Measurements from ENCODE around the gene GTF2F1. TPM values are rescaled to one million over a fixed set of nuclear protein-coding genes. Genes with fewer than 3 reads are reported as not detected.
A peak's percentile ranks its signal among the peaks of the same experiment; 100 is the strongest.

The GTF2F1 gene
- total and polyA plus RNA-seq, 8 donors: 9.8 to 62.8 (median 31.1) TPM

DNA sequence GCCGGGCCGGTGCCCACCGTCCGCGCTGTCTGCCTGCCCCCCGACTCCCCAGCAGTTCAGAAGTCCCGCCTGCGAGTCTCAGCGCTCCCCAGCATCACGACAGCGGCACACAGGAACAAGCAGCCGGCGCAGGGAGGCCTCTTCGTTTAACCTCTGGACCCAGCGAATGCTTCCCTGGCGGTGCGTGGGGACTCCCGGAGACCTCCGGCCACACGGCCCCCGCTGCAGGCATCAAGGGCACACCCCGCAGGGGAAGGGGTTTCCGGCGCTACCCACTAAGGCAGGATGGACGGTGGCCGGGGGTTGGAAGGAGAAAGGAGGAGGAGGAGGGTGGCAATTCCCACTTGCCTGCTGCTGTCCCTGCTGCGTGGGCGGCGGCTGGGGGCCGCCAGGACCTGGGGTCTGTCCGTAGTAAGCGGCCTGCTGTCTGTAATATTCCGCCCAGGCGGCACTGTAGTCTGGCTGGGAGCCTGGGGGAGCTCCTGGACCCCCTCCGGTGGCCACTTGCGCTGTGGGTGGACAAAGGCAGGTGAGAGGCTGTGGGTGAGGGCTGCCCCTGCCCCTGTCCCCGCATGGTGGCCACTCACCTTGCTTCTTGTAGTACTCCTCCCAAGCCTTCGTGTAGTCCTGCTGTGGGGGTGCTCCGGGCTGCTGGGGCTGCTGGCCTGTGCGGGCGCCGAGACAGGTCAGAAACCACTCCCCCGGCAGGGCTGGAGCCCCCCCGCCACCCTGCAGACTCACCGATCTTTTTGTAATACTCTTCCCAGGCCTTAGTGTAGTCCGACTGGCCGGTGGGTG lies 22.0 kb upstream of the GTF2F1 start:
- Histone ChIP-seq H3K4me3 (no peak overlapping the region), H3K36me3 (peaks cover 61 to 69% (median 63%) of the 10 kb centered on the region in 4 donors), H3K9me3 (no peaks in the 10 kb centered on the region), H3K27ac (no peak overlapping the region), H3K4me1 (peaks cover 0 to 34% (median 24%) of the 10 kb centered on the region in 4 donors), H3K27me3 (no peaks in the 10 kb centered on the region)
- no peak for DNase-seq
- 91 to 93% (median 93%) methylated on average over 40 to 47 of the region's 47 CpGs for WGBS, 5 donors
- intact Hi-C loops (cut with DNase I; ENCODE audit: low total_unique reads): no loop called here
- TF ChIP-seq POLR2A (IDR thresholded peaks at IDR 0.05) (no peak), POLR2AphosphoS5 (IDR thresholded peaks at IDR 0.05) (no peak), EP300 (IDR thresholded peaks at IDR 0.05) (no peak)
- TF ChIP-seq, protein P1, sequence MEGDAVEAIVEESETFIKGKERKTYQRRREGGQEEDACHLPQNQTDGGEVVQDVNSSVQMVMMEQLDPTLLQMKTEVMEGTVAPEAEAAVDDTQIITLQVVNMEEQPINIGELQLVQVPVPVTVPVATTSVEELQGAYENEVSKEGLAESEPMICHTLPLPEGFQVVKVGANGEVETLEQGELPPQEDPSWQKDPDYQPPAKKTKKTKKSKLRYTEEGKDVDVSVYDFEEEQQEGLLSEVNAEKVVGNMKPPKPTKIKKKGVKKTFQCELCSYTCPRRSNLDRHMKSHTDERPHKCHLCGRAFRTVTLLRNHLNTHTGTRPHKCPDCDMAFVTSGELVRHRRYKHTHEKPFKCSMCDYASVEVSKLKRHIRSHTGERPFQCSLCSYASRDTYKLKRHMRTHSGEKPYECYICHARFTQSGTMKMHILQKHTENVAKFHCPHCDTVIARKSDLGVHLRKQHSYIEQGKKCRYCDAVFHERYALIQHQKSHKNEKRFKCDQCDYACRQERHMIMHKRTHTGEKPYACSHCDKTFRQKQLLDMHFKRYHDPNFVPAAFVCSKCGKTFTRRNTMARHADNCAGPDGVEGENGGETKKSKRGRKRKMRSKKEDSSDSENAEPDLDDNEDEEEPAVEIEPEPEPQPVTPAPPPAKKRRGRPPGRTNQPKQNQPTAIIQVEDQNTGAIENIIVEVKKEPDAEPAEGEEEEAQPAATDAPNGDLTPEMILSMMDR (IDR thresholded peaks at IDR 0.05): no peak

DNA sequence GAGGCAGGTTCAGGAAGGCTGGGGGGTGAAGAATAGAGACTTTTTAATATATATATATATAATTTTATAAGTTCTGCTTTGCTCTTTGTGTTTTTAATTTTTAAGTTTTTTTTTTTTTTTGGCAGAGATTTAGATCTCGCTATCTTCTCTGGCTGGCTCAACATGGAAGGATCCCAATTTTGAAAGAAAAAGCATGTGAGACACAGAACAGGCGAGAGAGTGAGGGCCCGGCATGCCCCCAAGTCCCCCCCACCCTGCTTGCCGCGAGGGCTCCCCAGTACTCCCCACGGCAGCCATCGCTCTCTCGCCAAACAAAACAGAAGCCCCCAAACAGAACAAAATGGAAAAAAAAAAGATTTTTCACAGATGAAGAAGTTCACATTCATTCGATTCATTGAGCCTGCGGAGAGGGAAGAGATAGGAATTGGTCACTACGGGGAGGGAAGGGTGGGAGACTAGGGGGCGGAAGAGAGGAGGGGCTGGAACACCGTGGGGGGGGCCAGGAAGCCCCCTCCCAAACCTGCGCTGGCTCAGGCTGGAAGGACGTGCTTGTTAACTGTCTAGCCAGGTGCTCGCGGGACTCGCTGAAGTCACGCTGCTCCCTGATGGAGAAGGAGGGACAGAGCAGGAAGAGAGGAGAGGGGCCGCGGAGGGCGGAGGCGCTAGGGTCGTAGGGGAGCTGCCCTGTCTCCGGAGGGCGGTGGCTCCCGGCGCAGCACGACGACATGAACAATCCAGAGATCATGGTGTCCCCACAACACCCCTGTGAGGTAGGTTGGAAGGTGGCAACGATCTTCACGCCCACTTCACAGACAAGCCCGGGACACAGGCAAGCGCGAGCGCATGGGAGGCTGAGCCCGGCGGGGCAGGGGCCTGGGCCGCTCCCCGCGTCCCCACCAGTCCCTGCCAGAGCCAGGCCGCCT lies 21.0 kb upstream of the GTF2F1 start:
- Histone ChIP-seq H3K27me3 (no peaks in the 10 kb centered on the region), H3K9me3 (no peaks in the 10 kb centered on the region), H3K36me3 (peaks cover 51 to 59% (median 53%) of the 10 kb centered on the region in 4 donors), H3K27ac (peak overlapping the region in 2 of 5 donors; percentile 42 to 55), H3K4me3 (no peak overlapping the region), H3K4me1 (peaks cover 0 to 34% (median 24%) of the 10 kb centered on the region in 4 donors)
- WGBS, 5 donors: 64 to 71% (median 65%) methylated on average over 42 of the region's 42 CpGs
- DNase-seq: peak in 1 of 2 donors; percentile 40
- no peak for TF ChIP-seq POLR2AphosphoS5 (IDR thresholded peaks at IDR 0.05)
- no peak for TF ChIP-seq POLR2A (IDR thresholded peaks at IDR 0.05)
- TF ChIP-seq EP300 (IDR thresholded peaks at IDR 0.05): no peak
- TF ChIP-seq, protein P1 (IDR thresholded peaks at IDR 0.05): no peak
- intact Hi-C loops (cut with DNase I; ENCODE audit: low total_unique reads): no loop called here

DNA sequence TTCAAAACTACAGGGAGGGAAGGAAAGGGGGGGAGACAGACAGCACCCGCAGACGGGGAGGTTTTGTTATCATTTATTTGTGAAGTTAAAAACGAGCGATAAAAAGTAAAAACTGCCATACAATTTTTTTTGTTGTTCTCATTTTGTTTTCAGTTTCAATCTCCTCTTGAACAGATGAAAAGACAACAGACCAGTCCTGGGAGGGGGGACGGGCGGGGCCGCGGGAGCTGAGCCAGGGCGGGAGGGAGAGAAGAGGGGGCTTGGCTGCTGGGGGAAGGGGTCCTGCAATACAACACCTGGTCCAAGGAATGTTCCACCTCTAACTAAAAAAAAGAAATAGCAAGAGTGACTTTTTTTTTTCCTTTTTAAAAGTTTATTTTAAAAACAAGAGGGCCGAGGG lies 20.3 kb upstream of the GTF2F1 start:
- H3K27me3 ChIP-seq: no peaks in the 10 kb centered on the region
- DNase-seq: peak in 1 of 2 donors; percentile 50
- no peaks in the 10 kb centered on the region for H3K9me3 ChIP-seq
- peaks cover 0 to 30% (median 23%) of the 10 kb centered on the region in 4 donors for H3K4me1 ChIP-seq
- no peak for TF ChIP-seq POLR2AphosphoS5 (IDR thresholded peaks at IDR 0.05)
- no peak for TF ChIP-seq POLR2A (IDR thresholded peaks at IDR 0.05)
- TF ChIP-seq, protein P1 (IDR thresholded peaks at IDR 0.05): no peak
- H3K36me3 ChIP-seq: peaks cover 44 to 52% (median 46%) of the 10 kb centered on the region in 4 donors
- no peak overlapping the region for H3K4me3 ChIP-seq
- intact Hi-C loops (cut with DNase I; ENCODE audit: low total_unique reads): no loop called here
- peak overlapping the region in 3 of 5 donors; percentile 35 to 62 (median 55) for H3K27ac ChIP-seq
- 15 to 36% (median 30%) methylated on average over 10 of the region's 10 CpGs for WGBS, 5 donors

DNA sequence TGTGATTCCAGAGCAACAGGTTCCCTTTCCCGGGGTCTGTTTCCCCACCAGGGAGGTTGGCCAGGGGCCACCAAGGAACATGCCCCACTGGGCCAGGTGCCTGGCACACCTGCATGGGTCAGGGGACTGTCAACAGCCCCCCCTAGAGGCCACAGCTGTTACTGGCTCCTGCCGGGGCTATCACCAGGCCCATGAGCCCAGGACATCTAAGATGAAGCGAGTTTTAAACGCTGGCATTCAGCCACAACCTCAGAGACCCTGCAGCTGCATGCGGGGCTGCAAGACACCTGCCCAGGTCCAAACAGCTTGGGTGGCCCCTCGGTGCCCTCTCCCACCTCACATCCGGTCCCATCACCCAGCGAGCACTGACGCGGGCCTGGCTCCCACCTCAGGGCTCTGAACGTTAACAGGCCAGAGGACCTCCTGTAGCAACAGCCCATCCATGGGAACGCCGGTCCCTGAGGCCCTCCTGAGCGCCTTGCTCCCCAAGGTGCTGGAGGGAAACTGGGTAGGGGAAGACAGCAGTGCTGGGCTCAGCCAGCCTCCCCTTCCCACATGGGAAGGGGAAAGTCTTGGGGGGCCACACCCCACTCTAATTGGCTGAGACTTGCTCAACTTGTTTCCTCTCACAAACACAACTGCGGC lies 19.6 kb upstream of the GTF2F1 start:
- intact Hi-C loops (cut with DNase I; ENCODE audit: low total_unique reads): no loop called here
- WGBS, 5 donors: 22 to 35% (median 29%) methylated on average over 5 to 15 of the region's 15 CpGs
- Histone ChIP-seq H3K9me3 (no peaks in the 10 kb centered on the region), H3K4me3 (no peak overlapping the region), H3K36me3 (peaks cover 37 to 45% (median 39%) of the 10 kb centered on the region in 4 donors), H3K4me1 (peaks cover 0 to 23% (median 16%) of the 10 kb centered on the region in 4 donors), H3K27ac (peak overlapping the region in 3 of 5 donors; percentile 32 to 62 (median 35)), H3K27me3 (no peaks in the 10 kb centered on the region)
- TF ChIP-seq POLR2A (IDR thresholded peaks at IDR 0.05) (no peak), POLR2AphosphoS5 (IDR thresholded peaks at IDR 0.05) (no peak)
- TF ChIP-seq, protein P1 (IDR thresholded peaks at IDR 0.05): peak in 3 of 7 experiments; percentile 35 to 49 (median 43)
- DNase-seq: peak; percentile 61 to 83
